Stimulated activated CD8-positive, alpha-beta memory T cell treated with anti-CD3 and anti-CD28 coated beads, Interleukin-2, amount 100 ng/mL, for 1 hour (primary cell): Measurements from ENCODE around the gene C19orf12.
"Not testable (repeated sequence)": the region's sequence is repeated elsewhere in the genome, so short reads cannot be mapped to it uniquely, and the experiment has no call there.

Source experiments
- DNase-seq, 2 donors: peaks; one replicate each; pipeline ENCODE4 v3.0.0-alpha.2; 2020; ENCODE audit warnings: low read depth in 2 of 2

Gene C19orf12

DNA sequence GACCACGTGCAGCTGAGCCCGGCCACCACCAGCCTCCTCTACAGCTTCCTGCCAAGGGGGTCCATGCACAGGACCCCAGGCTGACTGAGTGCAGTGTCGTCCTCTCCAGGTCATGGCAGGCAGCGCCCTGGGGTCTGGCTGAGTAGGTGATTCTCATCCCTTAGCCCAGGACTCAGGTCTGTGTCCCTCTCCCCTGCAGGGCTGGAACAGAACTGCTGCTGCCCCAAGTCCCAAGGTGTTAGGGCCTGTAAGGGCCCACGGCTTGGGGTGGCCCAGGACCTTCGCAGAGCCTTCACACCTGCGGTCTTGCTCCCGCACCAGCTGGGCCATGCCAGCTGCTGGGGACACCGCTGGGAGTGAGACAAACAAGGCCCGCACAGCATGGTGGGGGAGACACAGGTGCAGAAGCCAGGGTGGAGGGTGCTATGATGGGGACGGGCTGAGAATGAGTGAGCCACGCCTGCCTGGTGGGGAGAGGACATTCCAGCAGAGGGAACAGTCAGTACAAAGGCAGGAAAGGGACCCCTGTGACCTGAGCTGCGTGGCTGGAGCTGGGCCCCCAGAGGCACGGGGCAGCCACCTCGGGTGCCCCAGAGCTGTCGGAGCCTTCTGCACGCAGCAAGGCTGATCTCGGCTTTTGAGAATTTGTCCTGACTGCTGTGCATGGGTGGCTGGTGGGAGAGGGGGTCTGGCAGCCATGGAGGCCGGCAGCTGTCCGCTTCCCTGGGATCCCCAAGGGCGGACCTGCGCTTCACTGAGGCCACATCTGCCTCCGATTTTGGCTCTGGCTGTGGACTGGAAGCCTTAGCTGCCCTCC is 37.9 kb downstream of the C19orf12 start:
- DNase-seq = no peak

DNA sequence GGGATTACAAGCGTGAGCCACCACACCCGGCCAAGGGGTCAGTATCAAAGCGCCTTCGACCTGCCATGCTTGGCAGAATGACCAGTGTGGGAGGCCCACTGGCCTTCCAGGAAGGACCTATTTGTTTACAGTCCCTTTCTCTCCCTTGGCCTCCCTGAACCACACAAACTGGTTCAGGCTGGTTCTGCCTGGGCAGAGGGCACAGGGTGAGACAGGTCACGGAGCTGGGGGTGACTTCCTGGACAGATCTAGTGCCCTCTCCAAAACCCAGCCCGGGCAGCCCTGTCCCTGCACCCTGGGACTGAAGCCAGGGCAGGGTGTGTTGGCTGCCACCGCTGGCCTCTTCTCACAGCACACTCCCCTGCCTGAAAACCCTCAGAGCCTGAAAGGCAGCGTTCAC is 38.5 kb downstream of the C19orf12 start:
- no peak for DNase-seq

DNA sequence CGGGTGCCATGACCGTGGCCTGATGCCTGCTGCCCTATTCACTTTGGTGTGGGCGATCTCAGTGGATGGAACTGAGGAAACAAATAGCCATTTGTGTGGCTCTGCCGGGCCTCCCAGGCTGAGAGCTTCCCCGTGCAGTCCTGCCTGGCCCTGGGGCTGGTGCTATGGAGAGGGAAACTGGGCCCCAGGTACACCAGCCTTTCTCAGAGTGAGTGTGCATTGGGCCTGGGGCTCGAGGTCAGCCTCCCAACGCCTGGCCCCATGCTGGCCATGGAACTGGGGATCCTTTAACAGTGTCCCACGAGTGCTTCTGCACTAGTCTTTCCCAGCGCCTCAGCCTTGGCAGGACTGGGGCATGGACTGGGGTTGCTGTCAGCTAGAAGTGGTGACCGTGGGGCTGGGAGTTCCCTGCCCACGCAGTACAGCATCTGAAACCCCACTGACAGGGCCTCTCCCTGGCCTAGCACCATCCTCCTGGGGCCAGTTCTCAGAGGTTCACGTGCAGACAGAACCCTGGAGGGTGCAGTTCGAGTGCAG is 39.3 kb downstream of the C19orf12 start:
- no peak for DNase-seq

DNA sequence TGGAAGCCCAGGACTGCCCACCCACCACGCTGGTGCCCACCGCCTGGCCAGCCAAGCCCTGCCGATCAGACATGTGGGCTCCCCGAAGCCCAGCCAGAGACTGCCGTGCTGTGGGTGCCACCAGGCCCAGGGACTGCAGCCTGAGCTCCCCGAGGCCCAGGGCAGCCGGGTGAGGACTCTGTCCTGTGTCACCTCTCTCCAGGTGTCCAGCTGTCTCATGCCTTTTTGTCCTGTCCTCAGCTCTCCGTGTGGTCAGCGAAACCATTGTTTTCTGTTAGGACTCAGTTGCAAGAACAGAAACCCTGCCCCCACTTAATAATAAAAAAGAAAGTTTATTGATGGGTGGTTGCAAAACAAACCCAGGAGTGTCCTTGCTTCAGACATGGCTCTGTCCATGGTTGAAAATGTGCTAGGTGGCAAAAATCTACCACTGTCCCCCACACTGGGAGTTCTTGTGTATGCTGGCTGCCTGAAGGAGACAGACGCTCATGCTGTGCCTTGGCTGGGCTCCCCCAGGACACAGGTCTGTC is 39.9 kb downstream of the C19orf12 start:
- DNase-seq = no peak

DNA sequence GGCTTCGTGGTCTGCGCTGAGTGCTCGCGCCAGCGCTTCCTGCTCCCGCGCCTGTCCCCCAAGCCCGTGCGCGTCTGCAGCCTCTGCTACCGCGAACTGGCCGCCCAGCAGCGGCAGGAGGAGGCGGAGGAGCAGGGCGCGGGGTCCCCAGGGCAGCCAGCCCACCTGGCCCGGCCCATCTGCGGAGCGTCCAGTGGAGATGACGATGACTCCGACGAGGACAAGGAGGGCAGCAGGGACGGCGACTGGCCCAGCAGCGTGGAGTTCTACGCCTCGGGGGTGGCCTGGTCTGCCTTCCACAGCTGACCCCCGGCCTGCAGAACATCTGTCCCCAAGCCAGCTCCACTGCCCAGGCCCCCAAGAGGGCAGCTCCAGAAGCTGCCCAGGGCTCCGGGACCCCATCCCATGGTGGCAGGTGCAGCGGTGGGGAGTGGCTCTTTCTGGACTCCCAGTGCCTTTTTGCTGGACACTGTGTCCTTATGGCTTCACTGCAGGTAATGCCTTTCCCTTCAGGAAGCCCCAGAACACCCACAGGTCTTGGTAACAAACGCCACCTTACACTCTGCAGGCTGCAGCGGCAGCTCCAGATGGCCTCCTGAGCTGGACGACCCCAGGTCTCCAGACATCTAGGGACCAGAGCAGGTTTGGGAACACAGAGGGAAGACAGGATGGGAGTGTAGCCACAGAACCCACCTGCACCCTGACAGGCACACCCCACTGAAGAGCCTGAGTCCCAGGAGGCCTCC is 40.5 kb downstream of the C19orf12 start:
- no peak for DNase-seq

DNA sequence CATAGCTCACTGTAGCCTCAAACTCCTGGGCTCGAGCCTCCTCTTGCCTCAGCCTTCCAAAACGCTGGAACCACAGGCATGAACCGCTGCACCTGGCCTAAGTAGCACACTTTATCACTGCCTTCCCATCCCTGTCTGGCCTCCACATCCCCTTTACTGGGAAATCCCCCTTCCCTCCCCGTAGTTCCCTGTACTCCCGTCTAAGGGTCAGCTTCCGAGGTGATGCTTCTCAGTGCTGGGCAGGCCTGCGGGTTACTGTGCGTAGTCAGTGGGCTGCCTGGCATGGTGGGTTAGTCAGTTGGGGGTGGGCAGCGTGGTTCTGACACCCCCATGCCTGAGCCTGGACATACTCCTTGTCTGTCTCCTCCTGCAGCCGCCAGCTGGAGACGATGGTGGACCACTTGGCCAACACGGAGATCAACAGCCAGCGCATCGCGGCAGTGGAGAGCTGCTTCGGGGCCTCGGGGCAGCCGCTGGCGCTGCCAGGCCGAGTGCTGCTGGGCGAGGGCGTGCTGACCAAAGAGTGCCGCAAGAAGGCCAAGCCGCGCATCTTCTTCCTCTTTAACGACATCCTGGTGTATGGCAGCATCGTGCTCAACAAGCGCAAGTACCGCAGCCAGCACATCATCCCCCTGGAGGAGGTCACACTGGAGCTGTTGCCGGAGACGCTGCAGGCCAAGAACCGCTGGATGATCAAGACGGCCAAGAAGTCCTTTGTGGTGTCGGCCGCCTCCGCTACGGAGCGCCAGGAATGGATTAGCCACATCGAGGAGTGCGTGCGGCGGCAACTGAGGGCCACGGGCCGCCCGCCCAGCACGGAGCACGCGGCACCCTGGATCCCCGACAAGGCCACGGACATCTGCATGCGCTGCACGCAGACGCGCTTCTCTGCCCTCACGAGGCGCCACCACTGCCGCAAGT is 41.4 kb downstream of the C19orf12 start:
- no peak for DNase-seq

DNA sequence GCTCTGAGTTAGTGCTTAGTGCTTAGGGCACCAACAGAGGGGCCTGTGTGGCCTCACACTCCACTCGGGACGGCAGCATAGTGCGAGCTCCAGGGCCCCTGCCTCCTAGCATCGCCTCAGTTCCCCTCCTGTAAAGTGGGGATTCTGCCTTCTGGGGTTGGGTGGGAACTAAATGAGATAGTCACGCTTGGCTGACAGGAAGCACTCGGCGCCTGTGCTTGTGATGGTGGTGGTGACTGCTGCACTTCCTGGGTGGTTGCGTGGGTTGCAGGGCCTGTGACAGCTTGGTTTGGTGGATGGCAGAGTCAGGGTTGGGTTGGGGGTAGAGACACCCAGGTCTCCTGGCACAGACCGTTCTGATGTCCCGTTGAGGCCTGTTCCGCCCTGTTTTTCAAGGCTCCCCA is 42.1 kb downstream of the C19orf12 start:
- peak; percentile 66 to 69 for DNase-seq

DNA sequence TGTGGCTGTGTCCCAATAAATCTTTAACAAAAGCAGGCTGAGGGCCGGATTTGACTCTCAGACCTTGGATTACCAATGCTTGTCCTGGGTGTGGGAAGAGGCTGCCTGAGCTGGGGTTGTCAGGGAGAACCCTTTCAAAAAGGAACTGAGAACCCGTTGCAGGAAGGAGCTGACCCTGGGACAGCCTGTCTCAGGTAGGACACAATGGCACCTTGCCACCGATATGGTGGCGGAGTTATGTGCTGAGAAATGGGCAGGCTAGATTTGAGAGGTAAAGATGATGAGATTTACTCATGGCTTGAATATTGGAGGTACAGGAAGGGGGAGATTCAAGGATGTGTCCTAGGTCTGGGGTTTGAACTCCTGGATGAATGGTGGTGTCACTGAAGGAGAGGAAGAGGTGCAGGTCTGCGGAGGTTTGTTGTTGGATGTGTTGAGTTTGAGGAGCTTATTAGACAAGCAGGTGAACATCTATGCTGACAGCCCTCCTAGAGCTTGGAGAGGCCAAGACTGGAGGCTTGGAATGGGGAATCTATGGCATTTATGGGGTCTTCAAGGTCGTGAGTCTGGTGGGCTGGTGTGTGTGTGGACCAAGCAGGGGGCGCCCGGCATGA is 42.6 kb downstream of the C19orf12 start:
- DNase-seq = no peak

DNA sequence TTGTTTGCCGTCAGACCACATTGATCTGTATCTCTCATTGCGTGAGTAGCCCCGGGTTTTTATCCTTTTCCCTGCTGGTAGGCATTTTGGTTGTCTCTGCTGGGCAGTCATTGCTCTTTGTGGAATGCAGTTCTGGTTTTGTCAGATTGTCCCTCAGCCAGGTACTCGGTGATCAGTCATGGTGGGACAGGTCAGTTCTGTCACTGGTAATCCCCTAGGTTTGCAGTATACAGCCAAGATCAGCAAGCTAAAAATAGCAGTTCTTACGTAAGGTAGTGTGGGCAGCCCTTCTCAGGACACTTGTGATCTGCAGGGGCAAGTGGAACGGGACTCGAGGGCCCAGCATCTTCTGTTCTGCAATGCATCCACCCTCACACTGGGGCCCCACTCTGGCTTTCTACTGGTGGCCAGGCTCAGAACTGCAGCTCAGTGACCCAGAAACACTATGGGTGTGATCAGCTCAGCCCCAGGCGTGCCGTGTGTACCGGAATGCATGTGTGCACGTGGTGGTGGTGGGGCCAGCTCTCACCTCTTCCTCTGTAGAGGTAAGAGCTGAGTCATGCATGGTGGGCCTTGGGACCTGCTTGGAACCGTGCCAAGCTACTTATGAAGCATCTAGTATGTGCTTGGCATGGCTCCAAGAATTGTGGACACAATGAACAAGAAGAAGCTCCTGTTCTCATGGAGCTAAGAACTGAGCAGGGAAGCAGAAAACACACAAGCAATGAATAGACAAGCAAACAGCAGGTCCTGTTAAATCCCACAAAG is 43.5 kb downstream of the C19orf12 start:
- DNase-seq = peak; percentile 69 to 70

DNA sequence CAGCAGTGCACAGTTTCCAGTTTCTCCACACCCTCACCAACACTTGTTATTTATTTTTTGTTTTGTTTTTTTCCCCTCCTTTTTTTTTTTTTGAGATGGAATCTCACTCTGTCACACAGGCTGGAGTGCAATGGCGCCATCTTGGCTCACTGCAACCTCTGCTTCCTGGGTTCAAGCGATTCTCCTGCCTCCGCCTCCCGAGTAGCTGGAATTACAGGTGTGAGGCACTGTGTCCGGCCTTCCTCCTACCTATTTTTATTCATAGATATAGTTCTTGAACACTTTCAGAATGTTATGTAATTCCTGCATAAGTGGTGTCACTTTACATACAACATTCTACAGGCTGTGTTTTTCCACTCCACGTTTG is 44.1 kb downstream of the C19orf12 start:
- not testable (repeated sequence) for DNase-seq

DNA sequence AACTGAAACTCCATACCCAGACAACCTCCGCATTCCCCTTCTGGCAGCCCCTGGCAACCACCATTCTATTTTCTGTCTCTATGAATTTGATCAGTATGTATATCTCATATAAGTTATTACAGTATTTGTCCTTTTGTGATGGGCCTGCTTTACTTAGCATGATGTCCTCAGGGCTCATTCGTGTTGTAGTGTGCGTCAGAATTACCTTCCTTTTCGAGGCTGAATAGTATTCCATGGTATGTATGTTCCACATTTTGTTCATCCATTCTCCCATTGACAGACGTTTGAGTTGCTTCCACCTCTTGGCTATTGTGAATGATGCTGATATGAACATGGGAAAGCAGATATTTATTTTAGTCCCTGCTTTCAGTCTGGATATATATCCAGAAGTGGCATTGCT is 44.8 kb downstream of the C19orf12 start:
- DNase-seq = no peak

DNA sequence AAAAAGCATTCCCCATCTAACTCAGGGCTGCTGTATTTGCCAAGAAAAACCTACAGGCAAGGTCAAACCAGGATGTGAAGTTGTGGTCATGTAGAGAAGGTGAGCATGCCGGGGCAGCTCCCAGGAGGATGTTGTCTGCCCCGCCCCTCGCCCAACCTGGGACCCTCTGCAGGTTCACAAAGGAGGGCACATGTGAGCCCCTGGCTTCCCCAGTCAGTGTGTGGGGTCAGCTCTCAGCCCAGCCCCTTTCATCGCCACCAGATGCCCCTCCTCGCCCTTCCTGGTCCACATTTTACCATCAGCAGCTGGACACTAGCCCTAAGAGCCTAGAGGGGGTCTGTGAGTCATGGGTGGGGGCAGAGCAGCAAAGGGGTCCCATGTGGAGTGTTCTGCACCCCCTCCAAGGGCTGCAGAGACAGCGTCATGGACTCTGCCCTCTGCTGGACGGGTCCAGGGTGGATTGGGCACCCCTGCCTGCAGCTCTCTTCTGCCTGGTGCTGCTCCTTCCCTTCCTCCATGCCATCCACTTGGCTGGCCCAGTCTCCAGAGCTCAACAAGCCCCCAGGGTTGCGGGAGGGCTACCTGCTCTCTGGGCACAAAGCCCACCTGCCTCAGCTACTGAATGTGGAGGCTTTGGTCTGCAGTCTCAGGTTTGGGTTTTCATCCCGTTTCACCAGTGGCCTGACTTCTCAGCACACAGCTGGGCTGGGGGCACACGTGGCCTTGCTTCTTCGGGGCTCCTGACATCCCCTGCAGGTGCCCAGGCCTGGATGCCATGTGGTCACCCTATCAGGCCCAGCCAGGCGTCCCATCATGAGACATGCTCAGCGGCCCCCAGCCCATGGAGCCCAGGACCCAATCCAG is 46.1 kb downstream of the C19orf12 start:
- DNase-seq = no peak

DNA sequence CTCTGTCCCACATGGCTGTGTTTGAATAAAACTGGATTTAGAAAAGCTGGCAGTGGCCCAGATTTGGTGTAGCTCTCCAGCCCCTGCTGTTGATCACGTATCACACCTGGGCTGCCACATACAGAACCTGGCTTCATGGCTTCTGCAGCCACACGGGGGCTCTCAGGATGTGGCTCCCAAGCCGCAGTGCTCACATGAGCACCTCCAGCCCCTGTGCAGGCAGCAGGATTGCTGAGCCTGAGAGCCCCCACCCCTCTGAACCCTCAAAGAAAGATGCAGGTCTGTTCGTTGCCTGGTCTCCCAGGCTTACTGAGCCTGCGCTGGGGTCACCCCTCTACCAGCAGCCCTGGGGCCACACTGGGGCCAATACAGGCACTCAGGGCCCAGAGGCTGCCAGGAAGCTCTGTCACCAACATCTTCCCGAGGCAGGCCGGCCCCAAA is 47.1 kb downstream of the C19orf12 start:
- no peak for DNase-seq

DNA sequence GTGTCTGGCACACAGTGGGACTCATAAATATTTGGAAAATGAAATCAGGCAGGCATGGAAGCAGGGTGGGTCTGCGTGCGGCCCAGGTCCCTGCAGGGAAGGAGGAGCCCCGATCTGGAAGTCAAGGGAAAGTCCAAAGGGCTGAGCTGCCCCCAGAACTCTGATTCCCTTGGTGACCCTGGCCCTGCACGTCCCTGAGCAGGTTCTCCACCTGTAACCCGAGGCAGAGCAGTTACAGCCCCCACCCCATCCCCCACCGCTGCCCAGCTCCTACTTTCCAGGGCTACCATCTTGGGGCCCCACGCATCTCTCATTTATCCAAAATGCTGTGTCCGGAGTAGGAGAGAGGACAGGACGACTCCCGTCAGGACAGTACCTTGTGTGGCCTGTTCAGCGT is 47.7 kb downstream of the C19orf12 start:
- no peak for DNase-seq

DNA sequence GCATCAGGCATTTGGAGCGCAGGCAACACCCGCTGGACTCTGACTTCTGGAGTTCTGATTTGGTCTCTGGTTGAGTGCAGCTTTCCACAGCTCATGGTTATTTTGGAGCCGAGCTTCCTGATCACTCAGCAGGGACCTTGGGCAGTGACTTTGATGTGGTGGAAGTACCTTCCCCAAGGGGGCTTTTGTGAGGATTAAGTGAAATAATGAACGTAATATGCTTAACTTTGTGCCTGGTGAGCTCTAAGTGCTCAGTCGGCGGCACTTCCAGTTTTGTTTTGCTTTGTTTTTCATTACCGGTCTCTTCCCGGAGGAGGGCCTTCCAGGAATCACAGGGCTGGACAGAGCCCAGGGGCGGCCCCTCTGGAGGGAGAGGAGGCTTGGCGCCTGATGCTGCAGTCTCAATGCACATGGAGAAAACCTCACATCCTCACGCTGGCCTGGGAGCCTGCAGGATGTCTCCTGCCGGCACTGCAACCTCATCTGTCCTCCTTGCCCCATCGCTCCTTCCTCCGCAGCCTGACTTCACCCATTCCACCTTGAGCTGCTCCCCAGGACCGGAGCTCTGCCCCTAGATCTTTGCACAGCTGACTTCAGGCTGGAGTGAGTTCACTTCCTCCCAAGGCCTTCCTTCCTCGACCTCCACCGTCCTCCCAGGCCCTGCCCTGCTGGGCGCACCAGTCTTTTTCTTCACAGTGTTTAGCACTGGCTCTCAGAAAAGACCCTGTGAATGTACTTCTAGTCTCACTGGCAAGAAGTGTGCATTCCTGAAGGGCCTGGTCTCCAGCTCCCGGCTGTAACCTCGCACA is 48.3 kb downstream of the C19orf12 start:
- DNase-seq = no peak

DNA sequence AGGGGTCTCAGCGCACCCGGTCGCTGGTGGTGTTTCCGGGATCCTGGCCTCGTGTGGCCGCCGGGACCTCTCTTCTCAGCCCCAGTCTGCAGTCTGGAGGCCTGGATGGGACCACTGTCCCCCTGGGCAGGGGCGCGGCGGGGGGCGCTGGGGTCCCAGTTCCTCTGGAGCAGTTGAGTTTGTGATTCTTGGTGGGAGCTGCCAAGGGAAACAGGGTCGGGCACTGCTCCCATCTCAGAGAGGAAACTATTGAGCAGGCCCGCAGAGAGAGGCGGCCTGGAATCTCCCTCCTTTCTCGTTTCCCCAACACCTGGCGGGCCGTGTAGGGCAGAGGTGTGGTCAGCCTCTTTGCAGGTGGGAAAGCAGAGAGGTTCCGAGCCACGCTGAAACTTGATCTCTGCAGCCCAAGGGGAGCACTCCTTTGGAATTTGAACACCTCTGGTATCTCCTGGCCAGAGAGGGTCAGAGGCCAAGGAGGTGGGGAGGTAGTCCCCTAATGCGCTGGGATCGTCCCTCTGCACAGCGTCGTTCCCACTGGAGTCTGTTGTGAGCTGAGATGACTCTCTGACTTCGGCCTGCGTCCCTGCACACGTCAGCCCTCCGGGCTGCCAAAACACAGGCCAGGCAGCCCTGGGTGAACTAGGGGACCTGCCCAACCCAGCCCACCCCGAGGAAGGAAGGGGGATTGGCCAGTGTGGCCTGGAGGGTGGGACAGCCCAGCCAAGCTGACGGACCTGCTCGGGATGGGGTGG is 49.1 kb downstream of the C19orf12 start:
- no peak for DNase-seq

DNA sequence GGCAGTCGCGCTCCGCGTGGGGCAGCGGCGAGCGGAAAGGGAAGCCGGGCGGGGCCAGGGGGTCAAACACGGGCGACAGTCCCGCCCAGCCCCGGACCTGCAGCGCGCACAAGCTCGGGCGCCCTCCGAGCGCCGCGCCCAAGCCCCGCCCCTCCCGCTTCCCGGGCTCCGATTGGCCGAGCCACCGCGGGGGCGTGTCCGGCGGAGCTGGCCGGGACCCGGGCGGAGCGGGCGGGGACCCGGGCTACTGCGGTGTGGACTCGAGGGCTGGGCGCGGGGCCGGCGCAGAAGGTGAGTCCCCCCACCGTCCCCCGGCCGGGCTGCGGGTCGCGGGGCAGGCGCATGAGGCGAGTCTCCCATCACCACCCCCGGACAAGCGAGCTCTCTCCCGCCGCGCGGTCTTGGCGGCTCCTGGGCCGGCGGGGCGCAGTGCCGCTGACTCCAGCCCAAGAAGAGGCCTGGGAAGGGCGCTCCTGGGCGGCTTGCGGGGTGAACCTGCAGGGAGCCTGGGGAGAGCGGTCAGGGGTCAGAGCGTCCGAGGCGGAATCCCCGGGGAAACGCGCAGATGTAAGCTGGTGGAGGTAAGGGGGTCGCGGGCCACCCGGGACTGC is 49.7 kb downstream of the C19orf12 start, which contains the start of gene PLEKHF1:
PLEKHF1 (plus strand) TSS at position 247 of the 611 bp plus-strand sequence. CDS start 8,379 bp downstream, outside the sequence.
- DNase-seq = peak; percentile 64 to 73
